ENCODE results near the gene HDAC10.

The HDAC10 gene

DNA sequence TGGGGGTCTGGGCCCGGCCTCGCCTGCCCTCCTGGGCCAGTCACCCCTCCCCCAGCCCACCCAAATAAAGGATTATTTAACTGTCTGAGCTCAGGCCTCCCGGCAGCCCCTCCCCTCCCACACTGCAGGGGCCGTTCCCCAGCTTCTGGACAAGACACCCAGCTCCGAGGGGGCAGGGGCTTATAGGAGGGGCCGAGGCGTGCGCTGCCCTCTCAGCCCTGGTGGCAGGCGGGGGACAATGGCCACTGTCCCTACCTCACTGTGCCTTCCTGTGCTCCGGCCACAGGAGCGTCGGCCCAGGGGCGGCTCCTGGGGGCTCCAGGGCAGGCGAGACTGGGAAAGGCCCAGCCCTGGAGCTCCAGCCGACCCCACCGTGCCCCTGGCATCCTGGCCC is 52.4 kb downstream of the HDAC10 start:
- DNase-seq, result no peak

DNA sequence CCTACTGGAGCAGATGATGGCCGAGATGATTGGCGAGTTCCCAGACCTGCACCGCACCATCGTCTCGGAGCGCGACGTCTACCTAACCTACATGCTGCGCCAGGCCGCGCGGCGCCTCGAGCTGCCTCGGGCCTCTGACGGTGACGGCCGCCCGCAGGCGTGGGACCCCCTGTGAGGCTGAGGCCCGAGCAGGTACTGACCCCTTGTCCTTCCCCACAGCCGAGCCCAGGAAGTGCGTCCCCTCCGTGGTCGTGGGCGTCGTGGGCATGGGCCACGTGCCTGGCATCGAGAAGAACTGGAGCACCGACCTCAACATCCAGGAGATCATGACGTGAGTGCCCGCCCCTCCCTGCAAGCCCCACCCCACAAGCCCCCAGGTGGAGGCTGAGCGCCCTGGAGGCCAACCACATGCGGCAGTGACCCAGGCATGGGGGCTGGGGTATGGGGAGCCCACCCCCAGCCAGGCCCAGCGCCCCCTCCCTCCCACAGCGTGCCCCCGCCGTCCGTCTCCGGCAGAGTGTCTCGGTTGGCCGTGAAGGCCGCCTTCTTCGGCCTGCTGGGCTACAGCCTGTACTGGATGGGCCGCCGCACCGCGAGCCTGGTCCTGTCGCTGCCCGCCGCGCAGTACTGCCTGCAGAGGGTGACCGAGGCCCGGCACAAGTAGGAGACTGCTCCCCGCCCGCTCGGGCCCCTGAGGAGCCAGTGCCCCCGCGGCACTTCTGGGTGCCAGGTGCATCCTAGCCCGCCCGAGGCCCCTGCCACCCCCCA is 53.0 kb downstream of the HDAC10 start:
- DNase-seq, result no peak

DNA sequence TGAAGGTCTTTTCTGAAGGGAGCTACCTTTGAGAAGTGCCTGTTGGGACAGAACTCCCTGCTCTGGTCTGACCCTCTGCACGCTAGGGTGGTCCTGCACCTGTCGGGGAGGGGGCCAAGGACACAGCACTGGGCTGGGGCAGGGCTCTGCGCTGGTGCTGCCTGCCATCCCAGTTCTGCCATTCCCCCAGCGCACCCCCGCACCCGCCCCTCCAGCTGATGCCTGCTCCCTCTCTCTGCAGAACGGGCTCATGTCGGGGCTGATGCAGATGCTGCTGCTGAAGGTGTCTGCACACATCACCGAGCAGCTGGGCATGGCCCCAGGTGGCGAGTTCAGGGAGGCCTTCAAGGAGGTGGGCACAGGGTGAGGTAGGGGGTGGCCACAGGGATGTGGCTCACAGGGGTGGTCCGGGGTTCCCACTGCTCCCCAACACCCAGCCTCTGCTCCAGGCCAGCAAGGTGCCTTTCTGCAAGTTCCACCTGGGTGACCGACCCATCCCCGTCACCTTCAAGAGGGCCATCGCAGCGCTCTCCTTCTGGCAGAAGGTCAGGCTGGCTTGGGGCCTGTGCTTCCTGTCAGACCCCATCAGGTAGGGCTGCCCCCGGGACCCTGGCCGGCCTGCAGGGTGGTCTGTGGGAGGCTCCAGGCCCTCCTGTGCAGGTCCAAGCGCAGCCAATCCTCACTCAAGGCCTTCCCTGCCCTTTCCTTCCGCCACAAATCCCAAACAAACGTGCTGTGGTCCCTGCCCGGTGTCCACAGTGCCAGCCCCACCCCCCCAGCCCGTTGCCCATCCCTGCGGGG is 53.9 kb downstream of the HDAC10 start:
- no peak for DNase-seq

DNA sequence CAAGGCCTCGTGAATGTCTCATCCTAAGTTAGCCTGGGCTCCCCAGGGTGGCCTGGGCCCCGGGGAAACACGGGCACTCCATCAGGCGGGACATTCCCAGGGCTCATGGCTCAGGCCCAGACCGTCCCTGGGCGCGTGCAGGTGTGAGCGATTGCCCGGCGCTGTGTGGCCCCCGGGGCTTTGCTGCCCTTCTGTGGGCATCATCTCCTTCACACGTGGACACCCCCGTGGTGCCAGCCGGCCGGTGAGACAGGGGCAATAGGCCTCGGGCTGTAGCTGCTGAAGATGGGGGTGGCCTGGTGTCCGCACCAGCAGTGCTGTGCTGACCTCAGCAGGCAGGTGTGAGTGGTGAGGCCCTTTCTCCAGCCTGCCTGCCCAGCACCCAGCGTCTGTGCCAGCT is 54.8 kb downstream of the HDAC10 start:
- no peak for DNase-seq
